HG03060 (cell line): ENCODE measurements around the gene TNNT2.

Source experiments
- ATAC-seq: cut with Tn5 transposase; IDR thresholded peaks from one replicate; pipeline ENCODE4 v1.9.1; 2021; ENCODE audit warnings: low read depth, moderate number of reproducible peaks; ENCODE audit not compliant: unreplicated experiment

TNNT2 gene

GRCh38 chr1:201377611-201378092 lies at the start of gene TNNT2:
Gene TNNT2, minus strand, starts transcription at chr1:201377680. Its CDS starts 4,426 bp downstream, at chr1:201373254.
- no peak for ATAC-seq

DNA sequence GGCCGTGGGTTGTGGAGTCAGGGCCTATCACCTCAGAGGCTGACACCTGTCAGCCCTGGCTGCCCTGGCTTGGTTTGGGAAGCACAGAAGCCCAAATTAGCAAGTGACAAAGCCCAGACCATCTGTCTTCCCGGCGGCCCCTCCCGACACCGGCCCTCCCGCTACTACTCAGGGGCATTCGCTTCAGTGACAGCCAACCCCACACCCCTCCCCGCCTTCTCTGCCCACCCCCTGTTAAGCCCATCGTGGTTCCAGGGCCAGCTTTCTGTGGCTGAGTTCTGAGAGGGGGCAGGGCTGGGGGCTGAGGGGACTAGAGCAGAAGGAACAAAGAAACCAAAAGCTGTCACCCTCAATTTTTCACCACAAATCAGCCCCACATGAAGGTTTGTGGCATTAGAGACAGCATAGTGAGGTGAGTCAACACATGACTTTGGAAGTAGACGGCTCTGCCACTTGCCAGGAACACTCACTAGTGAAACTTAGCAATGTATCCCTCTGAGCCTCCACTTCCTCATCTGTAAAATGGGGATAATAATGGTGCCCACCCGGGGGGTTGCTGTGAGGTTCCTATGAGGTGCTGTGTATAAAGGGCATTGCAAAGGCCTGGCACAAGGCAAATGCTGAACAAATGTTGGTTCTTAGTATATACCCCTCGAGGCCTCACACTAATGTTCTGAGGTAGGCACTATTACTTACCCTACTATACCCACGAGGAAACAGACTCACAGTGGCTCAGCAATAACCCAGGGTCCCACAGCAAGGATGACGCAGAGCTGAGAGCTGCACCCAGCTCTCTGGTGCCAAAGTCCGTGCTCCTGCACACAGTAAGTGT lies 49.2 kb upstream of the TNNT2 start:
- no peak for ATAC-seq

DNA sequence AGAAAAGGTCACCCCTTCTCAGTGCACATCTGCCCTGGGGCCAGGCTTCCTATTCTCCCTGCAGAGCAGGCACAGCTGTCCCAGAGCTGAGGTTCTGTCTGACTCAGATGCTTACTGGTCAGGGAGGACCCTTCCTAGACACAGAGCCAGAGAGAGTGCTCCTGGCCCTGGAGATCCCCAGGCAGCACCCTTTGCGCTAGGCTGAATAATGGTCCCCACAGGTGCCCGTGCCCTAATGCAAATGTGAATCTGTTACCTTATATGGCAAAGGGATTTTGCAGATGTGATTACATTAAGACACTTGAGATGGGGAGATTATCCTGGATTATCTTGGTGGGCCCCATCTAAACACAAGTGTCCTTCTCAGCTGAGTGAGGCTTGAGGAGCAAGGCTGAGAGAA lies 46.7 kb upstream of the TNNT2 start:
- no peak for ATAC-seq

DNA sequence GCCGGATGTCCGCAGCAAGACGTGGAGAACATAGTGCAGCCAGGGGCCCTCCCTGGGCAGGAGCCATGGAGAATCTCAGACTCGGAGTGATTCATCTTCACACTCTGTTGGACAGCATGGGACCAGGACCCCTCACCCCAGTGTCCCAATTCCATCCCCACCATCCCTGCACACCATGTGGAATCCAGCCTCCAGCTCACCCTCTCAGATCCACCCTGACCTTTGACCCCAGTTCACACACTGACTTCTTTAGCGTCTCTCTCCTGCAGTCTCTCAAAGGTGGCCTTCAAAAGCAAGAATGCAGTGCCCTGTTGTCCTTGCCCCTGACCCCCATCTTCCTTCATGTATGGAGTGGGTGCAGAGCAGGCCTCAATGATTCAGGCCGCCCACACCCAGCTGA lies 46.2 kb upstream of the TNNT2 start:
- ATAC-seq = no peak

GRCh38 chr1:201422436-201423030 lies 45.1 kb upstream of the TNNT2 start:
- no peak for ATAC-seq

DNA sequence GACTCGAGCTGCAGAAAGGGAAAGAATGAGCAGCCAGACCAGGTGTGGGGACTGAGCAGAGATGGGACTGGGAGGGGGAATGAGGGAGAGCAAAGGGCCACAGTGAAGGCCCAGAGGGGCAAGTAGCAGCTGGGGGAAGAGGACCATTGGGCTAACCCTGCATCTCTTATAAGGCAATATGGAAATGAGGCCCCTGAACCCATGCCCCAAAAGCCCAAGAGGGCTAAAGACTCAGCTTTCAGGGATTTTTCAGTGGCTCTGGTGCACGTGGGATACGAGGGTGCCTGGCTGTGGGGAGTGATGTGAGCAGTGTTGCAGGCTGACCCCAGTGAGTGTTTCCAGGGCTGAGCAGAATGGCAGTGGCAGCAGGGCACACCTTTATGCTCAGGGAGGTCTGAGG lies 44.5 kb upstream of the TNNT2 start:
- no peak for ATAC-seq

DNA sequence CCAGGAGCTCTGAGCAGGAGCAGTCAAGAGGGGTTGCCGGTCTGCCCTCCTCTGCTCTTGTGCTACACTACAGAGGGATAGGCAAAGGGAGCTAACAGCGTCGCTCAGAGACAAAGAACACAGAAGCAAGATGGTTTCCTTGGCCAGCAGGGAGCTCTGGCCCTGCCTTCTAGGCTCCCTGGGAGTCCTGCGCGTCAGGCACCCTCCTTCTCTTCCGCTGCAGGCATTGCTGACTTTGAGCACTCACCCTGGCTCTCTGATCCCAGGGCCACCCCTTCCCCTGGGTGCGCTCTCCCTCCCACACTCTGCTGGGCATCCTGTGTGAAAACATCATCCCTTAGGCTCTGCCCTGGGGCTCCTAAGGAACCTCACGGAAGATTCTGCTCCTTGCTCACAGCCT lies 43.6 kb upstream of the TNNT2 start:
- ATAC-seq = no peak

GRCh38 chr1:201420608-201421002 lies 43.1 kb upstream of the TNNT2 start:
- no peak for ATAC-seq

DNA sequence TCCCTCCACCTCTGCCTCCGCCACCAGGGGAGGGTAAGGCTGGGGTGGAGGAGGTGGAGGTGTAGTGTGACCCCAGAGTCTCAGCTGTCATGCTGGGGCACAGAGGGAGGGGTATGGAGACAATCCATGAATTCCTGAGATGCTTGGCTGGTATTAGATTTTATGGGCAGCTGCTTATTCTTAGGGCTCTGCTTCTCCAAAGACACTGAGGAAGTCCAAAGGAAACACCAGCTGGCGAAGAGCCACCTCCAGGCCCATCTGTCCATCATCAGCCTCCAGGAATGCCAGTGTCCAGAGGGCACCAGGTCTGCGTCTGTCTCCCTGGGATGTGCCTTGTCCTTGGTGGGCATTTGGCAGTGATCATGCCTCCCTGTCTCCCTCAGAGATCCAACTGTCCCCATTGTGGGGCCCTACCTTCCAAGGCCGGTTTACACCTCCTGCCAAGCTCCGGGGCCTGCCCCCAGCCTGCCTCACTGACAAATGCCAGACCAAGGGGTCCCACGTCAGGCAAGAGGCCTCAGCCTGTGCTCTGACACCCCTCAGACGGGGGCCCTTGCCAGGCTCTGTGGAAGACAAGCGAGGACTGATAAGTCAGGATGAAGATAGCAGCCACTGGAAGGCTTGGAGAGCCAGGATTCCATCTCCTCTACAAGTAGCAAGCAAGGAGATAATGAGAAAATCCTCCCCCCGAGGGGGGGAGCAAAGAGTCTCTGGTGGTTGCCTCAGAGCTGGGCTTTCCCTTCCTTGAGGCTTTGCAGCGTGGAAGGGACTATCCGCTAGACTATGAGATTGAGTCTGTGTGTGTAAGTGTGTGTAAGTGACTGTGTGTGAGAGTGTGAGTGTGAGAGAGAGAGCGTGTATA lies 42.5 kb upstream of the TNNT2 start:
- ATAC-seq = no peak

DNA sequence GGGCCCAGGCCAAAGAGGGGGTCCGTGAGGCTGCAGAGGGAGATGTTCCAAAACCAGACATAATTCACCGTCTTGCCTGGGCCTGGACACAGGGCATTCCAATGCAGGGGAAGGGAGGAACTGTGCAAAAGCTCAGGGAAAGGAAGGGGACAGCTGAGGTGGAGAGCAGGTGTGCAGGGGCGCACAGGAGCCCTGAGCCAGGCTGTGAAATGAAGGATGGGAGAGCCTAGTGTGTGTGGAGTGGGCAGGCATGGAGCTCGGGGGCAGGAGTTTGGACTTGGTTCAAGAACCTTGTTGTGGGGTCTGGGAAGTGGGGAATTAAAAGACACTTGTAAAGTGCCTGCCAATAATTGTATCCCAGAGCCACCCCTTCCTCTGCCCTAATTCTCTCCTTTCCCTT lies 41.8 kb upstream of the TNNT2 start:
- no peak for ATAC-seq

DNA sequence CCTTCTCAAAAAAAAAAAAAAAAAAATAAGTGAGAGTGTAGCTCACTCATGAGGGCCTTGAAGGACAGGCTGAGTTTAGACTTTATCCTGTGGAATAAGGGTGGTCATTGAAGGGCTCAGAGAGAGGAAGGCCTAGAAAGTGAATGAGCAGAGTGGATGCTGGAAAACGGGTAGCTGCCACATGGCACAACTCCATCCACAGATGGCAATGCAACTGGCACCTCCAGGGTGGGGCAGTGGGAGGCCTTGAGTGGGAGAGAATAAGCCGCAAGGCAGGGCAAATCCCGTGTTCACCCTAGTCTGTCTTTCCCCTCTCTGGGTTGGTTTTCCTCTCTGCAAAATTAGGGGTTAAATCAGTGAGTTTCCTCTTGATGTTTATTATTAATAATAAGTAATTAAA lies 41.0 kb upstream of the TNNT2 start:
- no peak for ATAC-seq

- ATAC-seq = no peak
Measured at GRCh38 chr1:201414051-201414738, 36.7 kb upstream of the TNNT2 start.

GRCh38 chr1:201411292-201411691 lies 33.8 kb upstream of the TNNT2 start:
- no peak for ATAC-seq

GRCh38 chr1:201409440-201409839 lies 32.0 kb upstream of the TNNT2 start:
- ATAC-seq = no peak

DNA sequence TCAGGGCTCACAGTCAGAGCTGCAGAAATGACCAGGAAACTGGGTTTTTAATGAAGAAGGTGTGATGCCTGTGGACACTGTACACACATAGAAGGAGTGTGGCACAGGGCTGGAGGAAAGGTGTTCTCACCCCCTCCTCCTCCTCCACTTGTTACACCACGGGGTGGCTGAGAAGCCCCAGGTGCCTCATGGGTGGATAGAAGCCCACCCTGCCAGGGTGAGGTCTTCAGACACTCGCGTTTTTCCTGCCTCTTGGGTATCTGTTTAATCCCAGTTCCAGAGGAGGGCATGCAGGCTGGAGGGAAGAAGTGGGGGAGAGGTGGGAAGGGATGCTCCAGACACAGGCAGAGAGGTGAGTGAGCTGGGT lies 31.3 kb upstream of the TNNT2 start:
- no peak for ATAC-seq

DNA sequence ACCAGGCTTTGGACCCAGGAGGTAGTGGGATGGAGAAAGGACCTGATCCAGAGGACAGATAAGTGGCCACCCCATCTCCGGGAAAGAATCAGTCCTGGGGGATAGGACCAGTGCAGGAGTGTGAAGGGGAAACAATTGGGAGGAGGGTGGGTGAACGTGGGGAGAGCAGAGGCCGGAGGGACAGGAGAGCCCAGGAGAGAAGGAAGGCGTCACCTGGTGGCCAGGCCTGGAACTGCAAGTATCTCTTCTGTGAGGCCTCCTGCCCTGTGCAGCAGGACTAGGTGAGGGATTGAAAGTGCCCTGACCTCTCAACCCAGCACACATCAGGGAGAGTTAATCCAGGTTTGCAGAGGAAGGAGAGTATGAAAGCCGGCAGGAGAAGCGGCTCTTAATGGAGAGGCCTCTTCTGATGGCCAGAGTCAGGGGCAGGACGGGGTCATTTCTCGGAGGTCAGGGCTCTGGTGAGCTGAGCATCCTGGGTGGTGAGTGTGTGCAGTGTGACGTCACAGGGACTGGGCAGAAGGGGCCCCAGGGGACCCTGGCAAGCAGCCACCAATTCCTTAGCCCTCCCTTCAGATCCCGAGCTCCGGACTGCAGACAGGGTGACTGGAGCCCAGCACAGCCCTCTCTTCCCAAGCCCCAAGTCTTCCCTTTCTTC lies 30.8 kb upstream of the TNNT2 start:
- ATAC-seq = no peak

GRCh38 chr1:201406831-201407406 lies 29.4 kb upstream of the TNNT2 start:
- no peak for ATAC-seq

GRCh38 chr1:201405484-201405831 lies 28.0 kb upstream of the TNNT2 start:
- ATAC-seq = no peak

- no peak for ATAC-seq
Measured at GRCh38 chr1:201404722-201405483, 27.4 kb upstream of the TNNT2 start.
